HG02642 (cell line): ENCODE results near the gene VOPP1.
"Not testable (repeated sequence)": the region's sequence is repeated elsewhere in the genome, so short reads cannot be mapped to it uniquely, and the experiment has no call there.

Experiments used
- ATAC-seq: cut with Tn5 transposase; IDR thresholded peaks from one replicate; pipeline ENCODE4 v1.9.1; 2021; ENCODE audit warnings: mild to moderate bottlenecking; ENCODE audit not compliant: unreplicated experiment, poor library complexity

Gene VOPP1

GRCh38 chr7:55474944-55475854, 97.1 kb downstream of the VOPP1 start:
- no peak for ATAC-seq

GRCh38 chr7:55473932-55474331, 98.4 kb downstream of the VOPP1 start:
- ATAC-seq, result no peak

GRCh38 chr7:55472928-55473725, 99.2 kb downstream of the VOPP1 start:
- ATAC-seq, result no peak

DNA sequence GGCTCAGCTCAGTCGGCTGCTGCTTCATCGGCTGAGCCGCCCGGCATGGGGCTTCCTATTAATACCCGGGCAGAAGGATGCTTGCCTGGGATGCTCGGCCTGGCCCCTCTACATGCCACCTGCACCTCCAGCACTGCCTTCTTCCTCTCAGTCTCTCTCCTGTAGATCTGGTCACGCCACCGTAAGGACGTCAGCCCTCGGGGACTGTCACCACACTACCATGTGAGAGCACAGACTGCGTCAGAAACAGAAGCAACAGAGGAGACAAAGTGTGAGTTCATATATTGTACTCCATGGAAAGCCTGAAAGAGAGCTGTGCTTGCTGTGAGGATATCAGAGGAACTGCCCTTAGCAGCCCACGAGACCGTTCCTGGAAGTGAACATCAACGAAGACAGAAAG, 99.9 kb downstream of the VOPP1 start:
- ATAC-seq, result not testable (repeated sequence)

GRCh38 chr7:55471594-55471993, 100.7 kb downstream of the VOPP1 start:
- ATAC-seq, result not testable (repeated sequence)

DNA sequence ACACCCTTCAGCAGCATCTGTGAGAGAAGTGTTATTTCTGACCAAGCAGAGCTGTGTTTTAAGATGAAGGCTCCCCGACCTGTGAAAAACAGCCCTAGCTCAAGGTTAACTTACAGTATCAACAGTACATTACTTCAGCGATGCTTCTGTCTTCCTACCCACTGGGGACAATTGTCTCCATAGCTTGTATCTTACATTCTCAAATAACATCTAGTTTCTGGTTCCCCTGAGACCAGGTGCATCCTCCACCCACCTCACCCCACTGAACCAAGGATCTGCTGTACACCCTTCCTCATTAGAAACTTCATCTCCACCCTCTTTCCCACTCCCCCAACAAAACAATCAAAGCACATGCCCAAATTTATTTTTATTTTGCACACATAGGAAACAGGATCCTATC, 102.0 kb downstream of the VOPP1 start:
- no peak for ATAC-seq

DNA sequence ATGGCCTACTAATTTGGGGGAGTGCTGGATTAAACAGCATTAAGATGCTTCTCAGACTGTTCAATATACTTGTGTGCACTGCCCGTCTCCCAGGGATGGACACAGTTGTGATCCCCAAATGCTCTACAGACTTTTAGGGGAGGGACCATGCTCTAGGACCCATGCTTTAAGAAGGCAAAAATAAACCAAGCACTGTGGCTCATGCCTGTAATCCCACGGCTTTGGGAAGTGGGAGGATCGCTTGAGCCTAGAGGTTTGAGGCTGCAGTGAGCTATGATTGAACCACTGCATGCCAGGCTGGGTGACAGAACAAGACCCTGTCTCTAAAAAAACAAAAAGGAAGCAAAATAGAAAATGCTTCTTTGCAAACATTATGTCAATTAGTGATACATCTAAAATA, 102.6 kb downstream of the VOPP1 start:
- no peak for ATAC-seq

- ATAC-seq, result no peak
Observed at GRCh38 chr7:55469271-55469681, 103.0 kb downstream of the VOPP1 start.

- ATAC-seq, result no peak
Observed at GRCh38 chr7:55468495-55468894, 103.8 kb downstream of the VOPP1 start.

- no peak for ATAC-seq
Observed at GRCh38 chr7:55467047-55467593, 105.2 kb downstream of the VOPP1 start.

GRCh38 chr7:55465691-55466090, 106.6 kb downstream of the VOPP1 start:
- ATAC-seq, result no peak

- no peak for ATAC-seq
Observed at GRCh38 chr7:55464422-55464821, 107.9 kb downstream of the VOPP1 start.

DNA sequence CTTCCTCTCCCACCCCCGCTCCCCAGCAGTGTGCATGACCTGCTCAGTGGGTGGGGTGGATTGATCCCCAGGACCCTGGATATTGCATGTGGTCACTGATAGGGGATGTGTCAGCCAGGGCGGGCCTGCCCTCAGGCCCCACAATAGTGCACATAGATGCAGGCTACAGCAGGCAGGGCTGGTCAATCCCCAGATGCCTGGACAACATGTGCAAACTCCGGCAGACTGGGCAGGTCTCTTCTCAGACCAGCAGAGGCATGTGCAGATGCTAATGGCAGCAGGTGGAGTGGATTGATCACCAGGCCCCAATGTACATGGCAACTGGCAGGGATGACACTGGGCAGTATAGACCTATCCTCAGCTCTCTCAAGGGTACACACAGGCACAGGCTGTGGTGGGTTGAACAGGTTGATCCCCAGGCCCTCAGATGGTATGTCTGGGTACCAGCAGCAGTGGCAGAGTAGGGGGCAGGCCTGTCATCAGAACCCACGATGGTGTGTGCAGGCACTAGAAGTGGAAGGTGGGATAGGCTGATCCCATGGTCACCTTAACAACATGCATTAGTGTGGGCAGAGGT, 108.5 kb downstream of the VOPP1 start:
- ATAC-seq, result no peak

DNA sequence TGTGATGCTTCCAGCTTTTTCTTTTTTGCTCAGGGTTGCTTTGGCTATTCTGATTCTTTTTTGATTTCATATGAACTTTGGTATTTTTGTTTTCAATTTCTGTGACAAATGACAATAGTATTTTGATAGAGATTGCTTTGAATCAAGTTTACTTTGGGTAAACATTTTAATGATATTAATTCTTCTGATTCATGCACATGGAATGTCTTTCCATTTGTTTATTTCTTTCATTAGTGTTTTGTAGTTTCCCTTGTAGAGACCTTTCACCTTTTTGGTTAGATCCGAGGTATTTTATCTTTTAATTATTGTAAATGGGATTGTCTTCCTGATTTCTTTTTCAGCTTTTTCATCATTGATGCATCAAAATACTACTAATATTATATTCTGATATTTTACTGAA, 114.0 kb downstream of the VOPP1 start:
- ATAC-seq, result no peak

DNA sequence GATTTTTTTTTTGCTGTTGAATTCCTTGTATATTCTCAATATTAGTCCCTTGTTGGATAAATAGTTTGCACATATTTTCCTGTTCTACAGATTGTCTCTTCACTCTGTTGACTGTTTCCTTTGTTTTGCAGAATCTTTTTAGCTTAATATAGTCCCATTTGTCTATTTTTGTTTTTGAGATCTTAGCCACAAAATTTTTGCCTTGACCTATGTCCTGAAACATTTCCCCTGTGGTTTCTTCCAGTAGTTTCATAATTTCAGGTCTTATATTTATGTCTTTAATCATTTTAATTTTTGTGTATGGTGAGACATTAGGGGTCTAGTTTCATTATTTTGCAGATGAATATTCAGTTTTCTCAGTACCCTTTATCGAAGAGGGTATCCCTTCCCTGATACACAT, 114.5 kb downstream of the VOPP1 start:
- ATAC-seq, result no peak

DNA sequence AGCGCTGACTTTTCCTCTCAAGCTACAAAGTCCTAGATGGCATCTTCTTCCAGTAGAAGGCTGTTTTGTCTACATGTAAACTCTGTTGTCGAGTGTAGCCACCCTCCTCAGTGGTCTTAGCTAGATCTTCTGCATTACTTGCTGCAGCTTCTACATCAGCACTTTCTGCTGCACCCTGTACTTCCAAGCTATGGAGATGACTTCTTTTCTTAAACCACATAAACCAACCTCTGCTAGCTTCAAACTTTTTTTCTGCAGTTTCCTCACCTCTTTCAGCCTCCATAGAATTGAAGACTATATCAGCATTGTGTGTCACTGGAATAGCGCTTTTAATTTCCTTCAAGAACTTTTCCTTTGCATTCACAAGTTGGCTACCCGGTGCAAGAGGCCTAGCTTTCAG, 119.3 kb downstream of the VOPP1 start:
- no peak for ATAC-seq

GRCh38 chr7:55449992-55450535, 122.2 kb downstream of the VOPP1 start:
- no peak for ATAC-seq

DNA sequence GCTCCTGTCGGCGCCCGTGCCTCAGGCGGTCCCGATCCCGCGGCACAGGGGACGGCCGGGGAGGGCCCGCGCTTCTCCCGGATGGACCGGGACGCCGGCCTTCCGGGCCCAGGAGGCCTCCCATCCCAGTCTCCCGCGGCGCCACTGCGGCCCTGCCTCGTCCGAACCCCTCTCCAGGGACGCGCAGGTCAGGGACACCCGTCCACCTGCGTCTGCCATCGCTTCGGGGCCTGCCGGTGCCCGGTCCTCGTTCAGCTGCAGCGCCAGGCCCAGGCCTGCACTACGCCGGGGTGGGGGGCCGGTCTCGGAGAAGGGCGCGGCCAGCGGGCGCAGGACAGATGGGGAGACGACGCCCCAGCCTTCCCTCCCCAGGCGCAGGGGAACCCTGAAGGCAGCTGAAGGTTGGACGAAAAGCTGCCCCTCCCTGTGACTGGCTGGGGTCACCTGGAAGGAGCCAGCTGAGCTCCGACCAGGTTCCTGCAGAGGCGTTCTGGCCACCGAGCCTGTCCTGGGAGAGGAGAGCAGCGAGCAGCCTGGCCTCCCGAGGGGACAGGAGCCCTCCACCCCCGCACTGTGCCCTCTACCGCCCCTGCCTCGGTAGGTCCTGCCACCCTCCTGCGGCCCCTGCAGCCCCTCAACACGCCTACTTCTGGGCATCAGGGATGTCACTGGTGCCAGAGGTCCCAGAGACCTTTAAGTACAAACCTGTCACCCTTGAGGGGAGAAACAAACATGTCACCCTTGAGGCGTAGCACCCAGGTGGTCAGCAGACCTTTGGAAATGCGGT, 122.9 kb downstream of the VOPP1 start:
- ATAC-seq, result no peak

- no peak for ATAC-seq
Observed at GRCh38 chr7:55448526-55448925, 123.8 kb downstream of the VOPP1 start.

DNA sequence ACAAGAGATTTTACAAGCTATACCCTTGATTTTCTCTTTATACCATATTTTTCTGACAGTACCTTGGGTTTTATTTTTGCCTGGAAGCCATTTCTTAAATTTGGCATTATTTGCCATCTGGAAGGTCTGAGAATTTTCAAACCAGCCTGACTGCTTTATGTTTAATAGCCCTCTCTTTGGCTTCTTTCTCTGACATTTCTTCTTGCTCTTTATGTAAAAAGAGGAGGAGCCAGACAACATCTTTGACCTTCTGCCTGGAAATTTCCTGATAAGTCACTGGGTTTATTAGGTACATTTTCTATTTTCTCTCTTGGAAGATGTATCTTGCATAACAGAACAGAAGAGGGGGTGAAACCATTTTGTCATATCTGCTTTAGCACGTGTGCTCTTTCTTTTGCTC, 127.5 kb downstream of the VOPP1 start:
- no peak for ATAC-seq
